Stimulated activated naive CD8-positive, alpha-beta T cell treated with anti-CD3 and anti-CD28 coated beads, Interleukin-15, Interleukin-2, amounts not matched to agents 100 ng/mL and 50 ng/mL, for 24 hours (primary cell): Measurements from ENCODE around the gene CLEC10A.

ENCODE experiments used
- H3K27ac Mint-ChIP-seq: one replicate; pipeline ENCODE4 v1.8.0; 2021; ENCODE audit warnings: mild to moderate bottlenecking, mixed read lengths
- H3K27me3 Mint-ChIP-seq: one replicate; pipeline ENCODE4 v1.8.0; 2021; ENCODE audit warnings: mixed read lengths
- H3K36me3 Mint-ChIP-seq: one replicate; pipeline ENCODE4 v1.8.0; 2021; ENCODE audit warnings: low read depth, mixed read lengths
- H3K4me1 Mint-ChIP-seq: one replicate; pipeline ENCODE4 v1.8.0; 2021; ENCODE audit warnings: low read depth, mixed read lengths
- H3K4me3 Mint-ChIP-seq: one replicate; pipeline ENCODE4 v1.8.0; 2021; ENCODE audit warnings: mild to moderate bottlenecking, mixed read lengths
- H3K9me3 Mint-ChIP-seq: one replicate; pipeline ENCODE4 v1.8.0; 2021; ENCODE audit warnings: mixed read lengths

The CLEC10A gene

DNA sequence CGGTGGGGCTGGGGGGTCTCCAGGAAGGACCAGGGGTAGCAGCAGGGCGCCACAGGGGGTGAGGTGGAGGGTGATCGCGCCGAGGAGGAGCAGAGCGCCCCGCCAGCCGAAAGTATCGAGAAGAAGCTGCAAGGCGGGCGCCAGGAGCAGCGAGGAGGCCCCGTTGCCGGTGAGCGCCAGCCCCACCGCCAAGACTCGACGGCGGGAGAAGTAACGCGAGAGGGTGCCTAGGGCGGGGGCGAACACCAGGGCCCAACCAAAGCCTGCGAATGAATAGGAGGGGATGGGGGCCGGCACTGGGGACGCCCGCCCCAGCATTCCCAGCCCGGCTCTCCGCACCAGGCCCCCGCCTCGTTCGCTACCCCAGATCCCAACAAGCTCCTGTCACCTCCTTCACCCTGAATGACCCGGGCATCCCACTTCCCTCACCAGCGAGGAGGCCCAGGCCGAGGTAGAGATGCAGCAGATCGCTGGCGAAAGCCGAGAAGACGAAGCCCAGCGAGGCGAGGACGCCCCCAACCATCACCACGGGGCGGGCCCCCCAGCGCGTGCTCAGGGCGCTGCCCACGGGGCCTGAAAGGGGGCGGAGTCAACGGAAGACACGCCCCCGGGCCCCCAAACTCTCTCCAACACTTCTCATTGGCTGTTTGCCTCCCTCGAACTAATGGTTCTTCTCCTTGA lies 37.4 kb downstream of the CLEC10A start:
- Mint-ChIP-seq H3K4me3 (peak overlapping the region; percentile 75), H3K9me3 (no peaks in the 10 kb centered on the region), H3K36me3 (no peaks in the 10 kb centered on the region), H3K27me3 (peaks cover 3% of the 10 kb centered on the region), H3K27ac (peak overlapping the region; percentile 74), H3K4me1 (peaks cover 57% of the 10 kb centered on the region)

DNA sequence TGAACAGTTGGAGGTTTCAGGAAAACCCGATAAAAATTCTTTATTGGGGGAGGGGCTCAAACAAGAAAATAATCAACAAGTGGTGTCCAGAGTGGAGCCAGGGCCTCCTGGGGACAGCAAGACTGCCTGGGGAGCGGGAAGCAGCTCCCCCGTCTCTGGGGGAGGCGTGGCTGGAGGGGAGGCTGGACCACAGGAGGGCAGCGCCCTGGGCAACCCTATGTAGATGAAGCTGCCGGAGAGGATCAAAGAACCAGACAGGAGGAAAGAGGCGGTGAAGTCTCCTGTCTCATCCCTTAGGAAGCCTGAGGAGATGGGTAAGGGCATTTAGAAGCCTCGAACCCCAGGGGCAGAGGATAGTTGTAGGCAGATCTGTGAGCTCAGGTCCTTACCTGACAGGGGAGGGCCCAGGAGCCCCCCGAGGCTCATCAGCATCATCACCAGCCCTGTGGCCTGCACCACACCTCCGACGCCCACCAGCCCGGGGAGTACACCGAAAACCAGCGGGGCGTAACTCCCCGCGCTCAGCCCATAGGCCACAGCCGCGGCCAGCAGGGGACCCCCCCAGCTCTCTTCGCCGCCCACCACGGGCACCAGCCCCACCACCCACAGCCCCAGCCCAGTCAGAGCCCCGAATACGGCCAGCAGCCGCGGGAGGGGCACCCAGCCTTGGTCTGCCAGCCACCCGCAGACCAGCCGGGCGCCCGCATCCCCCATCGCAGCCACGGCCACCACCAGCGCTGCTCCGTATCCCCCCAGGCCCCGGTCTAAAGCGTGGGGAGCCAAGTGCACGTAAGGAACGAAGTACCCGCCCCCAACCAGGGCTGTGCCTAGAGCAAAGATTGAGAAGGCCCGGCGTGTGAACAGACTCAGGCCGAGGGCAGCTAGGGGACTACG lies 38.2 kb downstream of the CLEC10A start:
- Mint-ChIP-seq H3K9me3 (no peaks in the 10 kb centered on the region), H3K27me3 (peaks cover 3% of the 10 kb centered on the region), H3K4me3 (peak overlapping the region; percentile 75), H3K4me1 (peaks cover 51% of the 10 kb centered on the region), H3K27ac (peak overlapping the region; percentile 74), H3K36me3 (no peaks in the 10 kb centered on the region)

DNA sequence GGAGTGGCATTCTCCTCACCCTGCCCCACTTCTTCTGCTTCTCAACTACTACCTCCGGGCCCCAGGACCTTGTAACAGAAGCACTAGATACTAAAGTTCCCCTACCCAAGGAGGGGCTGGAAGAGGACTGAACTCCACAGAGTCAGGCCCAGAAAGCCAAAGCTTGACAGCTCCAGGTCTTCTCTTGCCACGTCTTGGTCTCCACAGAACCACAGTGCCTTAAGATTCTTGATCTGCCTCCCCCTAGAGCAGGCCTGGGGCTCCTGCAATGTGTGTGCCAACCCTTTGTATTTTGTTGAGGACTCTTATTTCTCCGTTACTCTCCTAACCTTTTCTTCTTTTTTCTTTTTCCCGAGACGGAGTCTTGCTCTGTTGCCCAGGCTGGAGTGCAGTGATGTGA lies 40.2 kb downstream of the CLEC10A start:
- Mint-ChIP-seq H3K4me3 (no peak overlapping the region), H3K27me3 (no peaks in the 10 kb centered on the region), H3K27ac (no peak overlapping the region), H3K9me3 (no peaks in the 10 kb centered on the region), H3K4me1 (peaks cover 43% of the 10 kb centered on the region), H3K36me3 (no peaks in the 10 kb centered on the region)

DNA sequence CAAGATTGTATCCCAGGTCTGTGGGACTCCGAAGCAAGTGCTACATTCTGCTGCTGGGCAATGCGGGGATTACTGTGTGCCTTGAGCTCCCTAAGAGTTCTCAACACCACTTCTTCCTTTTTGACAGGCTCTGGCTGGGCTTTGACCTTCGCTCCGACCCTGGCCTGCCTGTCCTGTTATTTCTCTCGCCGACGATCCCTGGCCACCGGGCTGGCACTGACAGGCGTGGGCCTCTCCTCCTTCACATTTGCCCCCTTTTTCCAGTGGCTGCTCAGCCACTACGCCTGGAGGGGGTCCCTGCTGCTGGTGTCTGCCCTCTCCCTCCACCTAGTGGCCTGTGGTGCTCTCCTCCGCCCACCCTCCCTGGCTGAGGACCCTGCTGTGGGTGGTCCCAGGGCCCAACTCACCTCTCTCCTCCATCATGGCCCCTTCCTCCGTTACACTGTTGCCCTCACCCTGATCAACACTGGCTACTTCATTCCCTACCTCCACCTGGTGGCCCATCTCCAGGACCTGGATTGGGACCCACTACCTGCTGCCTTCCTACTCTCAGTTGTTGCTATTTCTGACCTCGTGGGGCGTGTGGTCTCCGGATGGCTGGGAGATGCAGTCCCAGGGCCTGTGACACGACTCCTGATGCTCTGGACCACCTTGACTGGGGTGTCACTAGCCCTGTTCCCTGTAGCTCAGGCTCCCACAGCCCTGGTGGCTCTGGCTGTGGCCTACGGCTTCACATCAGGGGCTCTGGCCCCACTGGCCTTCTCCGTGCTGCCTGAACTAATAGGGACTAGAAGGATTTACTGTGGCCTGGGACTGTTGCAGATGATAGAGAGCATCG lies 41.8 kb downstream of the CLEC10A start:
- Mint-ChIP-seq H3K4me3 (peak overlapping the region; percentile 12), H3K9me3 (no peaks in the 10 kb centered on the region), H3K27me3 (no peaks in the 10 kb centered on the region), H3K27ac (no peak overlapping the region), H3K4me1 (peaks cover 50% of the 10 kb centered on the region), H3K36me3 (no peaks in the 10 kb centered on the region)

DNA sequence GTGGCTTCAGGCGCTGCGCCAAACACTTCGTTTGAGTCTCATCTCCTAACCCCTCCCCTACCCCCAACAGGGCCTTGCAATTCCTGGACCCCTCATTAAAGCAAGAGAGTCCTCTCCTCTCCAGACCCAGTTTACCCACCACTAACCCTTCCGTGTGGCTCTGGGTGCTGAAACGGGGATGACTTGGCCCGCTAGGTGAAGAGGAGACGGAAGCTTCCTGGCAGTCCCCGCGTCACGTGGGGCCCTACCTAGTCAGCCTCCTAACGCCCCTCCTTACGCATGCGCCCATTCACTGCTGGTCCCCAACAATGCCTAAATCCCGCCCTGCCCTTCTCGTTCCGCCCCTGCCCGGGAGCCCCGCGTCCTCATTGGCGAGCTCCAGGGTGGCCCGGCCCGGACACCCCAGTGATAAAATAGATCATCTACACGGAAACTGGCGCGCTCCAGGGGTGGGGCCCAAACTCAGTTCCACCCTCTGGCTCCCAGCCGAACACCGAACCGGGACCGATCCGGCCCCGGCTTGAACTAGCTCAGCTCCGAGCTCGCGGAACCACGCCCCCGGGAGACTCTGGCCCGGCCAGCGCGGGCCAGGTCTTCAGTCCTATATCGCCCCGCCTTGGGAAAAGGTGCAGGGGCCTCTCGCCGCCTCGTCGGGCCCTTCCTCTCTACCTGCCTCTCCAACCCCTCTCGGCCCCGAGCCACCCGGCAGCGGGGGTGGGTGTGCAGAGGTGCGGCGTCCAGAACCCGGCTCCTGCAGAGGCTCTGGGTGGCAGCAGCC lies 44.3 kb downstream of the CLEC10A start, which contains the start of gene SLC16A13:
Gene SLC16A13 (plus strand): TSS at position 425 of the 778 bp plus-strand sequence. CDS start 368 bp downstream, outside the sequence.
- peak within 1 kb of the TSS; percentile 95 for H3K27ac Mint-ChIP-seq
- H3K27me3 Mint-ChIP-seq, result no peaks in the 10 kb centered on the region
- peak within 1 kb of the TSS; percentile 90 for H3K4me3 Mint-ChIP-seq
- H3K36me3 Mint-ChIP-seq, result no peaks in the 10 kb centered on the region
- H3K9me3 Mint-ChIP-seq, result no peaks in the 10 kb centered on the region
- peaks cover 55% of the 10 kb centered on the region for H3K4me1 Mint-ChIP-seq

DNA sequence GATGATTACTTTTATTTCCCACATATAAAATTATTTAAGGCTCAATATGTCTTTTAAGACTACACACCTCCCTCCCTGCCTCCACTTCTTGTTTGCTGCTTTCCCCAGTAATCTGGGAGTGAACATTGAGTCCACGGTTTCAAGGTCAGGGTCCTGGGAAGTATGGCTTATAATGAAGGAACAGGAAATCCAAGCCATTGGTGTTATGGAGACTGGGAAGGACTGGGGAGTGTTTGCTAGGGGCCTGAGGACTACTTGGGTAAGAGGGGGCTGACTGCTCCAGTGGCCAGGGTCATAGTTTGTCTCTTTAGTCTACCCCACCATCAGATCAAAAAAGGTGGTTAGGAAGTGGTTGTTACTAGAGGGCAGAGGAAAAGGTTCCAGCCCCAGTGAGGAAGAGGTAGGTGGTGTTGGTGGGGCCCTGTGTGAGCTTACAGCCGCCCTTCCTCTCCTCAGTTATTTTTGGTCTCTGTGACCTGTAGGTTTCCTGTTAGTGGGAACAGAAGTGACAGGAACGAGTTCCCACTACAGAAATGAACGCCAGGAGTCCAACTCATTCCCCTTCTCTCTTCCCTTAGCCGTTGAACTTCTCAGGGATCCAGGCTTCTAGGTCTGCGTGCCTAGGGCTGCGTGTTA lies 45.0 kb downstream of the CLEC10A start:
- no peaks in the 10 kb centered on the region for H3K36me3 Mint-ChIP-seq

DNA sequence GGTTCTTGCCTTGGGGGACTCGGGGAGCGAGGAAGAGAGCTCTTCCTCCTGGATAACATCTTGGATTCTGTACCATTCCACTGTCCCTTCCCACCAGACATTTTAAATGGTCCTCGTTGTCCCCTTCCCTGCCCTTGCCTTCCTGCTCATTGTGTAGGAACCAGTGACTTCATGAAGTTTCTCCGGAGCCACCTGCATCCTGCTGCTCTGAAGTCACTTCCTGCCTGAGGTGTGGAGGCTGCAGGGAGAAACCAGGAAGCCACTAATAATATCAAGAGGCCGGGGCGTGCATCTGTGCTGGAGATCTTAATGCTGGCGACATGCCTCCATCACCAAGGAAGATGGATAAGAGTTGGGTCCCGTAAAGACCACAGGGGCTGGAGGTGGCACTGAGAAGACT lies 50.4 kb downstream of the CLEC10A start:
- peaks cover 55% of the 10 kb centered on the region for H3K4me1 Mint-ChIP-seq
- no peaks in the 10 kb centered on the region for H3K27me3 Mint-ChIP-seq
- H3K9me3 Mint-ChIP-seq, result no peaks in the 10 kb centered on the region
- peak overlapping the region; percentile 69 for H3K4me3 Mint-ChIP-seq
- peak overlapping the region; percentile 82 for H3K27ac Mint-ChIP-seq
- H3K36me3 Mint-ChIP-seq, result no peaks in the 10 kb centered on the region

More for the DNA sequence above, 45.0 kb downstream of the CLEC10A start:
- Mint-ChIP-seq H3K4me3 (peak overlapping the region; percentile 90), H3K9me3 (no peaks in the 10 kb centered on the region), H3K4me1 (peaks cover 62% of the 10 kb centered on the region), H3K27me3 (no peaks in the 10 kb centered on the region), H3K27ac (peak overlapping the region; percentile 95)

DNA sequence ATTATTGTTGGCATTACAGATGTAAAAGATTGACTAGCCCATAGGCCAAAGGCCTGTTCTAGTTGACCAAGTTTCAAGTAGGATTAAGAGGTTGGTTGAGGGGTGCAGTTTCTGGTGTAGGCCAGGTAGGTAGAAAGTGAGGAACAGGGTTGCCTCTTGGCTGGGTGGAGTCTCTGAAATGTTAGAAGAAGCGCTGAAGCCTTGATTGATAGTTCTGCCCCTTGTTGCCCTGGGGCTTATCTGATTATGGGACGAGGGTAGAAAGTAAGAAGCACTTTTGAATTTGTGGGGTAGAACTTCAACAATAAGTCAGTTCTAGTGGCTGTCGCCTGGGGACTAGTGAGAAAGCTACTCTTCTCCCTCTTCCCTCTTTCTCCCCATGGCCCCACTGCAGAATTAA lies 51.0 kb downstream of the CLEC10A start:
- H3K27ac Mint-ChIP-seq, result no peak overlapping the region
- H3K4me1 Mint-ChIP-seq, result peaks cover 52% of the 10 kb centered on the region
- H3K4me3 Mint-ChIP-seq, result no peak overlapping the region
- no peaks in the 10 kb centered on the region for H3K36me3 Mint-ChIP-seq
- no peaks in the 10 kb centered on the region for H3K9me3 Mint-ChIP-seq
- H3K27me3 Mint-ChIP-seq, result no peaks in the 10 kb centered on the region

DNA sequence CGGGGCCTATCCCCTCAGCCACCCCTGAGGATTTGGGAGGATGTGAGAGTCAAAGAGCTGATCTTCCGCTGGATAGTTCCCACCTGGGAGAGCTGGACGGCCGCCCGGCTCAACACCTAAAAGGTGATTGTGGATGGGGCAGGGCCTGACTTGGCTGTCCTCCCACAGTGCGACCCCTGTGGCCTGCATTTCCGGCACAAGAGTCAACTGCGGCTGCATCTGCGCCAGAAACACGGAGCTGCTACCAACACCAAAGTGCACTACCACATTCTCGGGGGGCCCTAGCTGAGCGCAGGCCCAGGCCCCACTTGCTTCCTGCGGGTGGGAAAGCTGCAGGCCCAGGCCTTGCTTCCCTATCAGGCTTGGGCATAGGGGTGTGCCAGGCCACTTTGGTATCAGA lies 52.7 kb downstream of the CLEC10A start:
- Mint-ChIP-seq H3K27ac (no peak overlapping the region), H3K36me3 (no peaks in the 10 kb centered on the region), H3K9me3 (no peaks in the 10 kb centered on the region), H3K4me3 (no peak overlapping the region), H3K27me3 (peaks cover 3% of the 10 kb centered on the region), H3K4me1 (peaks cover 49% of the 10 kb centered on the region)

DNA sequence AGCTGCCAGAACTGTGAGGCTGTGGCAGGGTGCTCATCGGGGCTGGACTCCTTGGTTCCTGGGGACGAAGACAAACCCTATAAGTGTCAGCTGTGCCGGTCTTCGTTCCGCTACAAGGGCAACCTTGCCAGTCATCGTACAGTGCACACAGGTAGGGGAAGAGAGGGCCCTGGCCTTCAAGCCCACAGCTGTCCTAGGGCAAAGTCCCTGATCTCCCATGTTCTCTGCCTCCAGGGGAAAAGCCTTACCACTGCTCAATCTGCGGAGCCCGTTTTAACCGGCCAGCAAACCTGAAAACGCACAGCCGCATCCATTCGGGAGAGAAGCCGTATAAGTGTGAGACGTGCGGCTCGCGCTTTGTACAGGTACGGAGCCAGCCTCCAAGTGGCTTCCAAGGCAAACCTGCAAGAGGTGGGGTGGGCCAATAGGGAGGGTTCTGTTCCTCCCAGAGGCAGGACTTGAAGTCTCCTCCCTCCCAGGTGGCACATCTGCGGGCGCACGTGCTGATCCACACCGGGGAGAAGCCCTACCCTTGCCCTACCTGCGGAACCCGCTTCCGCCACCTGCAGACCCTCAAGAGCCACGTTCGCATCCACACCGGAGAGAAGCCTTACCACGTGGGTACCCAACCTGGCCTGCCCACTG lies 53.5 kb downstream of the CLEC10A start:
- no peak overlapping the region for H3K27ac Mint-ChIP-seq
- H3K4me1 Mint-ChIP-seq, result peaks cover 49% of the 10 kb centered on the region
- H3K4me3 Mint-ChIP-seq, result no peak overlapping the region
- no peaks in the 10 kb centered on the region for H3K36me3 Mint-ChIP-seq
- H3K27me3 Mint-ChIP-seq, result peaks cover 3% of the 10 kb centered on the region
- H3K9me3 Mint-ChIP-seq, result no peaks in the 10 kb centered on the region

DNA sequence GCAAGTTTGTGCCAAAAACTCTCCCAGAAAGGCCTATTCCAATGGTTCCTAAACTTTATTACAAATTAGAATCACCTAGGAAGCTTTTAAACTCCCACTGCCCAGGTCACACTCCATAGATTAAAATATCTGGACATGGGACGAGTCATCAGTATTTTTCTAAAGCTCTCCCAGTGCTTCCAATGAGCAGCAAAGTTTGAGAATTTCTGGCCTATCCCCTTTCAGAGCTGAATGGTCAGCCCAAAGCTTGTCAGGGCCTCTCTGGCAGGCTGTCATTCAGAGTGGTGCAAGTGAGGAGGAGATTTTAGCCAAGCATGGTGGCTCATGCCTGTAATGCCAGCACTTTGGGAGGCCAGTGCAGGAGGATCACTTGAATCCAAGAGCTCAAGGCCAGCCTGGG lies 54.8 kb downstream of the CLEC10A start:
- H3K36me3 Mint-ChIP-seq, result no peaks in the 10 kb centered on the region
- H3K27me3 Mint-ChIP-seq, result peaks cover 3% of the 10 kb centered on the region
- no peaks in the 10 kb centered on the region for H3K9me3 Mint-ChIP-seq
- peak overlapping the region; percentile 29 for H3K27ac Mint-ChIP-seq
- H3K4me3 Mint-ChIP-seq, result no peak overlapping the region
- H3K4me1 Mint-ChIP-seq, result peaks cover 45% of the 10 kb centered on the region
